Naive thymus-derived CD4-positive, alpha-beta T cell (primary cell): ENCODE data around the gene C2CD4B. TPM values are rescaled to one million over a fixed set of nuclear protein-coding genes. Genes with fewer than 3 reads are reported as not detected.
A peak's percentile ranks its signal among the peaks of the same experiment; 100 is the strongest.

Experiments
- ATAC-seq: fragments of 150-1000 bp; cut with Tn5 transposase; 2 replicates; pipeline ENCODE4 v1.10.0; 2021; ENCODE audit warnings: mild to moderate bottlenecking, moderate library complexity
- CTCF ChIA-PET: fragments of 350-600 bp; sonication (Branson Sonifier 250); formaldehyde crosslinking; loops from one replicate; lab custom pipeline; 2021; ENCODE audit warnings: antibody characterized with exemption; lab: Charles Lee
- POLR2A ChIA-PET: fragments of 350-600 bp; sonication (Branson Sonifier 250); formaldehyde crosslinking; loops from one replicate; lab custom pipeline; 2021; ENCODE audit warnings: antibody characterized with exemption, inconsistent platforms; lab: Charles Lee
- DNase-seq, 9 donors: peaks; one replicate each; pipeline versions ENCODE4 v3.0.0 to v3.0.0-alpha.2; 2020 to 2022; ENCODE audit warnings: mixed read lengths in 1 of 9
- H3K27ac ChIP-seq: one replicate; pipeline ENCODE4 v1.7.0; 2013; ENCODE audit warnings: mild to moderate bottlenecking, low read depth, low read length, moderate library complexity
- H3K27me3 ChIP-seq, 2 donors: one replicate each; pipeline ENCODE4 v1.7.0; 2013; ENCODE audit warnings: low read length in 2 of 2, mild to moderate bottlenecking in 2 of 2, moderate library complexity in 2 of 2; ENCODE audit not compliant: control insufficient read depth in 2 of 2, insufficient read depth in 2 of 2
- H3K36me3 ChIP-seq, 3 experiments: 1 replicate in 2 of 3; 2 replicates in 1 of 3; pipeline ENCODE4 v1.7.0; 2013; ENCODE audit warnings: low read length in 3 of 3, mild to moderate bottlenecking in 3 of 3, moderate library complexity in 1 of 3; ENCODE audit not compliant: insufficient read depth in 3 of 3, control insufficient read depth in 2 of 3
- H3K4me1 ChIP-seq, 2 donors: one replicate each; pipeline ENCODE4 v1.7.0; 2013; ENCODE audit warnings: low read length in 2 of 2, mild to moderate bottlenecking in 2 of 2, moderate library complexity in 1 of 2; ENCODE audit not compliant: control insufficient read depth in 2 of 2, insufficient read depth in 2 of 2
- H3K4me3 ChIP-seq: 2 replicates; pipeline ENCODE4 v1.7.0; 2013; ENCODE audit warnings: mild to moderate bottlenecking, low read length
- H3K9me3 ChIP-seq, 3 experiments: 1 replicate in 2 of 3; 2 replicates in 1 of 3; pipeline ENCODE4 v1.7.0; 2013; ENCODE audit warnings: low read length in 3 of 3; ENCODE audit not compliant: control insufficient read depth in 2 of 3
- H3K27ac Mint-ChIP-seq, 9 donors: one replicate each; pipeline ENCODE4 v1.8.0; 2020 to 2022; ENCODE audit warnings: mixed read lengths in 9 of 9, mild to moderate bottlenecking in 8 of 9, moderate library complexity in 5 of 9, inconsistent platforms in 2 of 9
- H3K27me3 Mint-ChIP-seq, 5 donors: one replicate each; pipeline ENCODE4 v1.8.0; 2021 to 2022; ENCODE audit warnings: mixed read lengths in 5 of 5, mild to moderate bottlenecking in 1 of 5
- H3K36me3 Mint-ChIP-seq, 5 donors: one replicate each; pipeline ENCODE4 v1.8.0; 2020 to 2022; ENCODE audit warnings: mixed read lengths in 5 of 5, mild to moderate bottlenecking in 3 of 5, inconsistent platforms in 1 of 5
- H3K4me1 Mint-ChIP-seq, 7 donors: one replicate each; pipeline ENCODE4 v1.8.0; 2020 to 2022; ENCODE audit warnings: mixed read lengths in 7 of 7, mild to moderate bottlenecking in 3 of 7, inconsistent platforms in 1 of 7
- H3K4me3 Mint-ChIP-seq, 10 donors: one replicate each; pipeline ENCODE4 v1.8.0; 2020 to 2022; ENCODE audit warnings: mild to moderate bottlenecking in 10 of 10, mixed read lengths in 10 of 10, moderate library complexity in 6 of 10, inconsistent platforms in 2 of 10
- H3K9me3 Mint-ChIP-seq, 11 donors: one replicate each; pipeline ENCODE4 v1.8.0; 2020 to 2022; ENCODE audit warnings: mixed read lengths in 11 of 11, mild to moderate bottlenecking in 4 of 11, inconsistent platforms in 1 of 11, moderate library complexity in 1 of 11
- intact Hi-C, 2 donors: fragments of 100-400 bp; cut with micrococcal nuclease; formaldehyde crosslinking; loops; one replicate each; pipeline ENCODE4 v1.15.1; 2023
- polyA plus RNA-seq, 2 donors: library from polyadenylated mRNA; unstranded; fragments of 300-500 nt; fragmentation: Illumina TruSeq; gene quantifications; one replicate each; pipeline ENCODE4 v1.2.3, GENCODE V29; 2021
- total RNA-seq, 6 experiments: library from RNA in 5 of 6; stranded (reverse) in 5 of 6; gene quantifications; 1 replicate in 5 of 6; 2 replicates in 1 of 6; pipeline ENCODE4 v1.2.3 and lab custom pipeline; 2021 to 2026

The C2CD4B gene
- total RNA-seq = under 1 TPM in 2 of 5 experiments, not detected in 3; 0.15 to 0.24 TPM
- not detected for polyA plus RNA-seq
- not detected for total RNA-seq (lab: John Stamatoyannopoulos, UW)

DNA sequence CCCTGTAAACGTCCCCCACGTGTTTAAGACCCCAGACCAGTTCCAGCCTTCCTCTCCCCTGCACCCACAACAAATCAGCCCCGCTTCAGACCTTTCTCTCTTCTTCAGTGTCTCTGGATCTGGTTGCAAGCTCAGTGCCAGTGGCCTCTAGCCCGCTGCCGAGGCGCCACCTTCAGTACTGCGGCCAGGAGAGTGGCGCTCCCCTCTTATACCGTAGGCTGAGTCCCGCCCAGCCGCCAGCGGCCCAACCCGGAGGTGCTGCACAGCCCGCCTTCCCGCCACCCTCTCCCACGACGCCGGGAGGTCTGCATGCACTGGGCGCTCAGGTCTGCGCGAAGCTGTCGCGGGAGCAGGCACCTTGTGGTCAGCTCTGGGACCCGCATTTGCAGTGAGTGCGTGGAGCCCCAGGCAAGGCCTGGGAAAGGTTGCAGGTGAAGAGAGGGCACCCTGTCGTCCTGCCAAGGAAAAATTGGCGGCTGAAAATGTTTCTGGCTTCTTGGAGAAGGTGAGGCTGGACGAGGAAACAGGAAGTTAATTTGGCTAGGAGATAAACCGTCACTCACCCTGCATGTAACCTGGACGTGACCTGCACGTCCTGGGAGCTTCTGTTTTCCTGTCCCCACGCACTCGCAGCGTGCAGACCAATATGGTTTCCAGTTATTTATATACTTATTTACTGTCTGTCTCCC lies at the start of gene C2CD4B:
TSS of gene C2CD4B (minus strand) at position 182 of the 689 bp plus-strand sequence. CDS start 301 bp downstream, outside the sequence.
- no peak within 1 kb of the TSS for H3K4me3 ChIP-seq
- H3K4me1 ChIP-seq = no peaks in the 10 kb centered on the region
- intact Hi-C loops = no loop called here
- ChIA-PET CTCF (no interaction called here), POLR2A (no interaction called here)
- DNase-seq = peak in 1 of 9 donors; percentile 34
- H3K27me3 ChIP-seq = peaks cover 0 to 15% of the 10 kb centered on the region in 2 donors
- Mint-ChIP-seq H3K4me1 (peaks cover 0 to 22% (median 21%) of the 10 kb centered on the region in 7 donors), H3K27me3 (peaks cover 52 to 79% (median 66%) of the 10 kb centered on the region in 5 donors), H3K36me3 (no peaks in the 10 kb centered on the region), H3K4me3 (peak within 1 kb of the TSS; percentile 63 to 85 (median 74)), H3K9me3 (peaks cover 0 to 2% (median 0%) of the 10 kb centered on the region in 11 donors), H3K27ac (no peak within 1 kb of the TSS)
- H3K27ac ChIP-seq = no peak within 1 kb of the TSS
- ATAC-seq = peak; percentile 42
- H3K36me3 ChIP-seq = no peaks in the 10 kb centered on the region
- H3K9me3 ChIP-seq = no peaks in the 10 kb centered on the region

GRCh38 chr15:62212741-62213140 lies 47.7 kb upstream of the C2CD4B start:
- H3K27ac ChIP-seq = no peak overlapping the region
- Mint-ChIP-seq H3K9me3 (peaks cover 0 to 37% (median 13%) of the 10 kb centered on the region in 11 donors), H3K27me3 (peaks cover 0 to 19% (median 11%) of the 10 kb centered on the region in 5 donors), H3K27ac (peak overlapping the region in 1 of 9 donors; percentile 15), H3K36me3 (peaks cover 0 to 9% (median 0%) of the 10 kb centered on the region in 5 donors), H3K4me1 (peaks cover 0 to 10% (median 6%) of the 10 kb centered on the region in 7 donors), H3K4me3 (no peak overlapping the region)
- intact Hi-C loops = no loop called here
- DNase-seq (peak in 7 of 9 donors; percentile 4 to 52 (median 23)), ATAC-seq (peak; percentile 31)
- CTCF ChIA-PET = no interaction called here
- H3K36me3 ChIP-seq = no peaks in the 10 kb centered on the region
- POLR2A ChIA-PET = no interaction called here
- no peak overlapping the region for H3K4me3 ChIP-seq
- peaks cover 0 to 5% (median 0%) of the 10 kb centered on the region in 3 experiments for H3K9me3 ChIP-seq
- no peaks in the 10 kb centered on the region for H3K4me1 ChIP-seq
- H3K27me3 ChIP-seq = peaks cover 0 to 4% of the 10 kb centered on the region in 2 donors

DNA sequence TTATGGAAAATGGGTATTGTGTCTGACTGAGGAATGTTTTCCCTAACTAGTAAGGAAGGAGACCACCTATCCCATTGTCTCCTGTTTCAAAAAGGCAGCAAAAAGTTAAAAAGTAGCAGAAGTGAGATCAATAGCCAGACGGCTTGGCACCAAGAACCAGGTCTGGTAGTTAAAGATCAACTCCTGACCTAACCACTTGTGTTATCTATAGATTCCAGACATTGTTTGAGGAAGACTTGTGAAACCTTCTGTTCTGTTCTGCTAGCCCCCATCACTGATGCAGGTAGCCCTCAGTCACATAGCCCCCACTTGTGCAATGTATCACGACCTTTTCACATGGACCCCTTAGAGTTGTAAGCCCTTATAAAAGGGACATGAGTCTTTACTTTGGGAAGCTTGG lies 46.3 kb upstream of the C2CD4B start:
- H3K27me3 ChIP-seq = no peaks in the 10 kb centered on the region
- CTCF ChIA-PET = no interaction called here
- POLR2A ChIA-PET = no interaction called here

GRCh38 chr15:62209821-62210220 lies 44.7 kb upstream of the C2CD4B start:
- ChIA-PET POLR2A (no interaction called here), CTCF (no interaction called here)
- ATAC-seq (no peak), DNase-seq (no peak)
- Mint-ChIP-seq H3K27ac (no peak overlapping the region), H3K4me1 (peaks cover 0 to 10% (median 6%) of the 10 kb centered on the region in 7 donors), H3K4me3 (no peak overlapping the region), H3K27me3 (peaks cover 7 to 32% (median 11%) of the 10 kb centered on the region in 5 donors), H3K9me3 (peaks cover 0 to 16% (median 8%) of the 10 kb centered on the region in 11 donors), H3K36me3 (peaks cover 0 to 5% (median 0%) of the 10 kb centered on the region in 5 donors)
- Histone ChIP-seq H3K4me1 (no peaks in the 10 kb centered on the region), H3K27ac (no peak overlapping the region), H3K4me3 (no peak overlapping the region), H3K9me3 (no peaks in the 10 kb centered on the region), H3K27me3 (no peaks in the 10 kb centered on the region), H3K36me3 (no peaks in the 10 kb centered on the region)
- intact Hi-C loops = loop anchor here in 1 of 2 donors (2.0 kb wide), 1 partner anchor 181 kb away; the partner anchor contains the start of gene TLN2

More for the DNA sequence above, 46.3 kb upstream of the C2CD4B start:
- Histone ChIP-seq H3K36me3 (no peaks in the 10 kb centered on the region), H3K4me3 (no peak overlapping the region), H3K9me3 (no peaks in the 10 kb centered on the region), H3K4me1 (no peaks in the 10 kb centered on the region), H3K27ac (no peak overlapping the region)
- Mint-ChIP-seq H3K27me3 (peaks cover 0 to 19% (median 11%) of the 10 kb centered on the region in 5 donors), H3K27ac (no peak overlapping the region), H3K4me3 (no peak overlapping the region), H3K36me3 (peaks cover 0 to 5% (median 0%) of the 10 kb centered on the region in 5 donors), H3K9me3 (peaks cover 0 to 23% (median 7%) of the 10 kb centered on the region in 11 donors), H3K4me1 (peaks cover 0 to 10% (median 6%) of the 10 kb centered on the region in 7 donors)
- intact Hi-C loops = loop anchor here in 1 of 2 donors (2.0 kb wide), 1 partner anchor 179 kb away; the partner anchor contains the start of gene TLN2
- ATAC-seq = no peak
- no peak for DNase-seq

- no peaks in the 10 kb centered on the region for H3K36me3 ChIP-seq
- H3K4me3 ChIP-seq = no peak overlapping the region
- ATAC-seq (no peak), DNase-seq (no peak)
- no peak overlapping the region for H3K27ac ChIP-seq
- H3K4me3 Mint-ChIP-seq = no peak overlapping the region
- peaks cover 7 to 32% (median 12%) of the 10 kb centered on the region in 5 donors for H3K27me3 Mint-ChIP-seq
- H3K4me1 Mint-ChIP-seq = peaks cover 0 to 10% (median 6%) of the 10 kb centered on the region in 7 donors
- H3K27ac Mint-ChIP-seq = no peak overlapping the region
- CTCF ChIA-PET = interaction anchor here (0.6 kb wide), 1 partner anchor 128 kb away, joined by 4 read pairs; no protein-coding TSS in a partner anchor
- intact Hi-C loops = no loop called here
- no peaks in the 10 kb centered on the region for H3K4me1 ChIP-seq
- peaks cover 0 to 5% (median 0%) of the 10 kb centered on the region in 5 donors for H3K36me3 Mint-ChIP-seq
- no peaks in the 10 kb centered on the region for H3K27me3 ChIP-seq
- POLR2A ChIA-PET = no interaction called here
- H3K9me3 Mint-ChIP-seq = peaks cover 0 to 16% (median 8%) of the 10 kb centered on the region in 11 donors
- H3K9me3 ChIP-seq = no peaks in the 10 kb centered on the region
These were observed 44.2 kb upstream of the C2CD4B start for GRCh38 chr15:62209322-62209721.

DNA sequence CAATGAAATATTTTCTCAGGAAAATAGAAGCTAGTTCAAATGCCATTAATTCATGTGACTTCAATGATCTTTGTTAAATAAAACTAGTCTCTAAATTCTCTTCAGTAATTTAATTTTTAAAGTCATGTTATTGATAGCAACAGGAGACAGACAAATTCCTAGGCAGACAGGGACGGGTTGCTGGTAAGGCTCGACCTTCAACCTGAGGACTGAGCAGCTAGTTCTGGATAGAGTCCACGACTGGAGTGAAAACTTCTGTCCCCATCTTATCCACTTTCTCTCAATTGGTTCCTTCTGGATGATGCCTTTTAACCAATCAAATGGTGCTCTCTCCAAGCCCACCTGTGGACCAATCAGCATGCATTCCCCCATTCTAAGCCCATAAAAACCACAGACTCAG lies 43.8 kb upstream of the C2CD4B start:
- no peak for DNase-seq
- H3K4me3 ChIP-seq = no peak overlapping the region
- ChIA-PET POLR2A (no interaction called here), CTCF (interaction anchor here (0.6 kb wide), 1 partner anchor 128 kb away, joined by 4 read pairs; no protein-coding TSS in a partner anchor)
- H3K9me3 Mint-ChIP-seq = peaks cover 0 to 16% (median 8%) of the 10 kb centered on the region in 11 donors
- peaks cover 0 to 6% (median 0%) of the 10 kb centered on the region in 5 donors for H3K36me3 Mint-ChIP-seq
- H3K4me3 Mint-ChIP-seq = no peak overlapping the region
- H3K27ac Mint-ChIP-seq = no peak overlapping the region
- no peaks in the 10 kb centered on the region for H3K27me3 ChIP-seq
- ATAC-seq = no peak
- H3K36me3 ChIP-seq = no peaks in the 10 kb centered on the region
- H3K9me3 ChIP-seq = no peaks in the 10 kb centered on the region
- H3K27me3 Mint-ChIP-seq = peaks cover 7 to 35% (median 14%) of the 10 kb centered on the region in 5 donors
- no peak overlapping the region for H3K27ac ChIP-seq
- peaks cover 0 to 10% (median 6%) of the 10 kb centered on the region in 7 donors for H3K4me1 Mint-ChIP-seq
- intact Hi-C loops = no loop called here
- no peaks in the 10 kb centered on the region for H3K4me1 ChIP-seq
